HG02840 (cell line): ENCODE data around the gene SCIN.

Source experiments
- ATAC-seq: cut with Tn5 transposase; IDR thresholded peaks from one replicate; pipeline ENCODE4 v1.9.1; 2021; ENCODE audit warnings: mild to moderate bottlenecking, moderate library complexity, moderate number of reproducible peaks; ENCODE audit not compliant: unreplicated experiment, low FRiP score

The SCIN gene

DNA sequence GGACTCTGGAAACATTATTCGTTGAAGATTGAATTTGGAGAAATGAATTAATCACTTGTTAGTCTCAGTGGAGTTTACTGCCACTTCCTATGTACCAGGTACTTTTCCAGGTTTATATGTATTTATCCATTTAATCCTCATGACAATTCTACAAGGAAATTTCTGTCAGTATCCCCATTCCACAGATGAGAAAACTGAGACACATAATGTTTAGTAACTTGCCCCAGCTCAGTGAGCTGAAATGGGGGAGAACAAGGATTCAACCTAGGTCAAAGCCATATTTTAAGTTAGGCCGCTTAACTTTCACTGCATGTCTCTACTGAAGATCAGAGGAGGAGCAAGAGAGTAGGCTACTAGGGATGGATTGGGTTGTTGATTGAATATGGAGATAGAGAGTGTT is 4.6 kb upstream of the SCIN start:
- ATAC-seq, result no peak

DNA sequence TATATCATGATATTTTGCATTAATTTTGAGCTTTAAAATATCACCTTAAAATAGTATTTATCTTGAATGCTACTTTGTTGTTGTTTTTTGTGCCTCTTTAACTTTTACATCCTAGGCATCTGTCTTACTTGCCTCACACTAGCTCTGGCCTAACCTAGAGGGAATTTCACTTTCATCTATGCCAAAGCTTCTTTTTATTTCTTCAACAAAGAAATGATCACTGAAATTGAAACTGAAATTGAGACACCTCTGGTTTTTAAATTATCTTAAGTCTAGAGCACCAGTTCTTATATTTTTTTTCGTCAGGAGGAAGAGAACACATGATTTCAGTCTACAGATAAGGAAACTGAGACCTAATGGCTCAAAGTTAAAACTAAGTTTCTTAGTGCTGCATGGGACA is 3.5 kb upstream of the SCIN start:
- ATAC-seq, result peak; percentile 78

- ATAC-seq, result no peak
Observed at GRCh38 chr7:12569673-12570072, 847 bp upstream of the SCIN start.

GRCh38 chr7:12570168-12570533 is 369 bp upstream of the SCIN start:
- no peak for ATAC-seq

DNA sequence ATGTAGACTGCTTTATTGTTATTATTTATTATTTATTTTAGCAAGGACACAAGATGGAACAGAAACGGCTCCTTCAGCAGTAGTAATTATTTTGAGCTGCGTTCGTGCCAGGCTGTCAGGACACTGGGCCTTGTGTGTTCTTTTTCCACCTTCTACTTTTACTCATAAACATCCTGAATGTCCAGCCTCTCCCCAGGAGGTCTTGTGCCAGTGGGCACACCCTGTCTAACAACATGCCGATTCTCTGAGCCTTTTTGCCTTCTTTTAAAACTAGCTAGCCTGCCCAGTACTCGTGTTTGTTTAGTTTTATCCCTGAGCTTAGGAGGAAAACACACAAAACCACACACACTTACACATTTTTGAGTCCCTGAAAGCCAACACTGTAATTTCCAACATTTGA is 1.2 kb downstream of the SCIN start:
- ATAC-seq, result no peak

DNA sequence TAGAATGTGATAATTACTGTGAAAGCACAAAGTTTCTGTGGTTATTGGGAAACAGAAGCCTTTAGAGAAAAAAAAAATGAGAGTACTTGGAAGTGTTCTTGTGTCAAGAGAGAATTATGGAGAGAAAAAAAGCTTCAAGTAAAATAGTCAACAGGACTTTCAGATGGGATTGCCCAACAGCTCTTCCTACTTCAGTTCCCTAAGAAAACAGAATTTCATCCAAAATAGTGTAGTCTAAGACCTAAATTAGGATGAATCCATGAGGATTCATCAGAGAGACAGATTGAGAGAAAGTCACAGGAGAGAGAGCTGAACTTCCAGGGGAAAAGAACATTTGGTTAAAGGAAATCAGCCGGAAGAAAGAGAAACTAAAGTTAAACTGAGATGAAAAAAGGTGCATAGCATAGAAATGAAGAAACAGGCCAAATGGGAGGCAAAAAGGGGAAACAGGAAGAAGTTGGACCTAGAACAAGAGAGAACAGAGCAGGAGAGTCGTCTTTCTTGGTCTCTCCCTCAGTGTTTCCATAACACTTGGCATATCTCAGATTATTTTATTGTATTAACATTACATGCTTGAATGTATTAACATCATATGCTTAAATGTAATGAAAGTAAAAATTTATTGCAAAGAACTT is 2.5 kb downstream of the SCIN start:
- ATAC-seq, result no peak

GRCh38 chr7:12573885-12574284 is 3.4 kb downstream of the SCIN start:
- no peak for ATAC-seq

DNA sequence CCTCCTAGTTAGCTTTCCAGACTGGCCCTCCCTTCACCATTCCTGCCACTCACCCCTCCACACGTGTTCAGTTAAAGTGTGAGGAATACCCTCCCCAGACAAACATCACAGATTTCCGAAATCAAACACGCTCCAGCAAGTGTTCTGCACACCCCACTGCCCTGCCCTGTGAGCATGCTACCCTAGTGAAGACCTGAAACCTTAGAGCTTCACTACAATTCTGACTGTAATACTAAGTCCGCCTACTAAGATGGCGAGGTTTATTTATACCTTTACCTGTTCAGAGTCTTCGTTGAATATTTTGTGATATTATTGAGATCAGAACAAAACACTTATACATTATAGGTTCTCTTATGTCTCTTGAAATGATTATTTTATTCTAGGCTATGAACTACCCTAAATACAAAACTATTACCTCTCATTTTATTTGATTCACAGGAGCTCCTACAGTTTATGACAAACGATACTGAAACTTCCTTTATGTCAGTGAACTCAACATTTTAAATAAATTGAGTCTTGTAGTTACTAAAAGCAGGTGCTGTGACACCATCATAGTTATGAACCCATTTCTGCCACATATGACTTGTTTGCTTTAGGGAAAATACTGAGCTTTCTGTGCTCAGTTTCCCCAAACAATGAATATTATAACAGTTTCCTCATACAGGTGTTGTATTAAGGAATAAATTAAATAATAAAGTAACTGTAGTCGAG is 8.6 kb downstream of the SCIN start:
- ATAC-seq, result no peak

GRCh38 chr7:12581897-12582296 is 11.4 kb downstream of the SCIN start:
- no peak for ATAC-seq

DNA sequence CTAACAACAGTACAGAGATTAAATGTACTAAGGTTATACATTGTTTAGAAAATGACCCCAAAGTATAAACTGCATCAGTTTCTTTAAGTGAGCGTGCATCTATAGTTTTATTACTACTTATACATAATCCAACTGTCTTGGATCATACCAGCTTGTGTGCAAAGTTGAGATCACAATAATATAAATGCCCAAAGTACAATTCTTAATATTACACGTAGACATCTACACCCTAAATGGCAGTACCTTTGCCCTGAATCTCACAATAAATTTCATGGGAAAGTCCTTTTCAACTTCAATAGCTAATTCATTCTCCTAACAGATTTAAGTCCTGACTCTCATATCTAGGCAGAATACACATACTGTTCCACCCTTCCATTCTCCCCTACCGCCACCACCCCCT is 11.8 kb downstream of the SCIN start:
- ATAC-seq, result no peak

GRCh38 chr7:12583176-12583575 is 12.7 kb downstream of the SCIN start:
- ATAC-seq, result no peak

- no peak for ATAC-seq
Observed at GRCh38 chr7:12583922-12584321, 13.4 kb downstream of the SCIN start.

- ATAC-seq, result peak; percentile 97
Observed at GRCh38 chr7:12584930-12585329, 14.4 kb downstream of the SCIN start.

DNA sequence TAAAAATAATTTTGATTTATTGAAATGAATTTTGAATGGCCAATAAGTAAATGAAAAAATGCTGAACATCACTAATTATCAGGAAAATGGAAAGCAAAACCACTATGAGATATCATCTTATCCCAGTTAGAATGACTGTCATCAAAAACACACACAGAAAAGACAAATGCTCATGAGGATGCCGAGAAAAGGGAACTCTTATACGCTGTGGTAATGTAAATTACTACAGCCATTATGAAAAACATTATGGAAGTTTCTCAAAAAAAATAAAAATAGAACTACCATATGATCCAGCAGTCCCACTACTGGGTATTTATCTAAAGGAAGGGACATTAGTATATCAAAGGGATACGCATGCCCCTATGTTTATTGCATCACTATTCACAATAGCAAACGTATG is 15.8 kb downstream of the SCIN start:
- no peak for ATAC-seq

GRCh38 chr7:12588259-12588904 is 17.9 kb downstream of the SCIN start:
- ATAC-seq, result no peak

DNA sequence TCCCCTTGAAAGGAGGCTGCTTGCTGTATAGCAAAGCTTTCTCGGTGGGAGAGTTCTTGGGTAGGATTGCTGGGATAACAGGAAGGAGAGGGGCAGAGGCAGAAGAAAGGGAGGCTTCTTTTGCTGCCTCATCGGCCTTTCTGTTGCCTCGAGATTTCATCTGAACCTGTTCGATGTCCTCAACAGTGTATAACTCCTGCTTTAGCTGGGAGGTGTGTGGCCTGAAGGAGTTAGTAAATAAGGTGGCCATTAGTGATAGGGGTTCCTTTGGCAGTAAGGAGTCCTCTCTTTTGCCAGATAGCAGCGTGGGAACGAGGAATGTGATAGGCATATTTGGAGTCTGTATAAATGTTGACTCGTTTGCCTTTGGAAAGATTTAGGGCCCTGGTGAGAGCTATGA is 20.0 kb downstream of the SCIN start:
- no peak for ATAC-seq

DNA sequence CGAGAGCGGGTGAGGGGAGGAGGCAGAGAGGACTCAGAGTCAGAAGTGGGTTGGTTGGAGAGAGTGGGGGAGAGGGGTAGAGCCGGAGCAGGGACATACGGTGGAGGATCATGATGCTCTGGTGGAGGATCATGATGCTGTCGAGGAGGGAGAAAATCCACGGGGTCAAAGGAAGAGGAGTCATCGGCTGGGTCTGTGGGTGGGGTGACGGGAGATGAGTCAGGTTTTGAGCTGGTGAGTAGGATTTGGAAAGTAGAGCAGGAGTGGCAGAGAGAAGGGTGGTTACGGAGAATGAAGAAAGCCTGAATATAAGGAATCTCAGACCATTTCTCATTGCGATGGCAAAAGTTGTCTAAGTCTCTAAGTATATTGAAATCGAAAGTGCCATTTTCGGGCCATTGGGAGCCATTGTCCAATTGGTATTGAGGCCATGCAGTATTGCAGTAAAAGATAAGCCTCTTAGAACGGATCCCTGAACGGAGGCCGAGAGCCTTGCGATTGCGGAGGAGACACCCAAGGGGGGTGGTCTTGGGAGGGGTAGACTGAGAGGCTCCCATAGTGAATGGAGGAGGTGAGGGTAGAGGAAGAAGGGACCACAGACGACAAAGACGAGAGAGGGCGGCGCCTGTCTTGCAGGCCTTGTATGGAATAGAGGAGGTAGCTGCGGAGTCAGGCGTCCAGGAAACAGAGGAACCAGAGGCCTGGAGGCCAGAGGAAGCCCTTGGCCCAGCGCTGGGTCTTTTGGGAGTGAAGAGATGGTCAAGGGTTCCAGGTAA is 23.8 kb downstream of the SCIN start:
- ATAC-seq, result no peak

DNA sequence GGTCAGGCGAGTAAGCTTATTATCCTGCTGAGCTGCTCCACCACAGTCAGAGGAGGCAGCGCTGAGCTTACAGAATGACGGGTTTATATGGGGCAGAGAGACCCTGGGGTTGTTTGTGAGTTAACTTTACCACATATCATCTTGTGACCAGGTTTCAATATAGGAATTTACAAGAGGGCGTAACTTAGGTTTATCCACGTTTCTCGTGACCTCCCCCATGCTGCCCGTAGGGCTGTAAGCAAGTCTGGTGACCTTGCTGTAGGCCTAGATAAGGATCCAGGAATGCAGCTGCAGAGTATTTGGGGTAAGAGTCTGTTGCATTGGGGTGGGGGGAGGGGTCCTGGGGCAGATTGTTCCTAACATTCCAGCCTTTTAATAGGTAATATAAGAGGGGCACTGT is 24.6 kb downstream of the SCIN start:
- ATAC-seq, result no peak

- ATAC-seq, result no peak
Observed at GRCh38 chr7:12596225-12596790, 25.8 kb downstream of the SCIN start.

DNA sequence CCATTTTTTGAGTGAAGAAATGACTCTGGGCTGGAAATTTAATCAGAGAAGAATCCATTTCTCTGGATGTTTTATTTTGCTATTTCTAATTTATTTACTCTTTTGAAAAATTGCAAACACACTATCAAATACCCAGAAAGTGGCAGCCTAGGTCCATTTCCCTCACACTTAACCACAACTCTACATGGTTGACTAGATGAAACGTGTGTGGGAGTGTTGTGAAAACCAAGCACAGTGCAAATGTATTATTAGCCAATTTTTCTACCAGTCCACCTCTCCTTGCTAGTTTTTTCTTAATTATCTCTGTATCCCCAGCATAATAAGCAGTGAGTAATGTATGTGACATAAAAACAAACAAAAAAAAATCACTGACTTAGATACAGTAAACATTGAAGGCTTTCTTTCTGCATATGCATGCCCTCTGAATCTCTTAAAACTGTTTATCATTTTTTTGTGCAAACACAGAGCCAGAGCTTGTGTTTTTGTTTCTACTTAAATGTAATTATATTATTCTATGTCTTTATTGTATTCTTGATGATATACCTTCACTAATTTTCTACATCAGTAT is 30.9 kb downstream of the SCIN start:
- peak; percentile 83 for ATAC-seq

- ATAC-seq, result no peak
Observed at GRCh38 chr7:12607134-12607533, 36.6 kb downstream of the SCIN start.
